HL-60 (cell line): ENCODE results near the gene PACS1.

Source experiments
- DNase-seq, 2 experiments: peaks; one replicate each; pipeline ENCODE4 v3.0.0-alpha.2; 2010 to 2020; ENCODE audit warnings: low read depth in 1 of 2, low spot score in 1 of 2
- H3K27ac ChIP-seq: fragments of 250-450 bp; sonication (Bioruptor Pico); replicated peaks from 2 replicates; pipeline ENCODE4 v1.5.1; 2020; ENCODE audit warnings: mild to moderate bottlenecking, moderate library complexity
- H3K27me3 ChIP-seq: fragments of 250-450 bp; sonication (Bioruptor Pico); 2 replicates; pipeline ENCODE4 v1.5.1; 2021; ENCODE audit warnings: mild to moderate bottlenecking, moderate library complexity; ENCODE audit not compliant: insufficient read depth, poor library complexity, severe bottlenecking
- H3K4me3 ChIP-seq: replicated peaks from 2 replicates; pipeline ENCODE4 v1.5.1; 2011; ENCODE audit warnings: mild to moderate bottlenecking, control low read depth, low read length; ENCODE audit not compliant: insufficient read depth
- CTCF ChIP-seq: IDR thresholded peaks from one replicate; pipeline ENCODE4 v1.5.1; 2011; ENCODE audit warnings: low read length, control low read depth, inconsistent platforms; ENCODE audit not compliant: insufficient read depth
- GABPA ChIP-seq: IDR thresholded peaks from 2 replicates; pipeline ENCODE4 v1.6.1; 2012; ENCODE audit warnings: low read depth
- POLR2AphosphoS5 ChIP-seq: IDR thresholded peaks from 2 replicates; pipeline ENCODE4 v1.6.1; 2012; ENCODE audit warnings: low read depth
- REST ChIP-seq: IDR thresholded peaks from 2 replicates; pipeline ENCODE4 v1.6.1; 2012; ENCODE audit warnings: low read depth; ENCODE audit not compliant: insufficient replicate concordance
- SPI1 ChIP-seq: IDR thresholded peaks from 2 replicates; pipeline ENCODE4 v1.6.1; 2012; ENCODE audit warnings: low read depth, mild to moderate bottlenecking, borderline replicate concordance

PACS1 gene

GRCh38 chr11:66048547-66049323 is 21.3 kb upstream of the PACS1 start, which contains the start of gene GAL3ST3:
Gene GAL3ST3 (minus strand): TSS chr11:66049161. CDS start chr11:66045415, 3,746 bp downstream.
- no peak within 1 kb of the TSS for H3K27ac ChIP-seq
- H3K27me3 ChIP-seq: no peaks in the 10 kb centered on the region
- H3K4me3 ChIP-seq: no peak within 1 kb of the TSS
- no peak for DNase-seq
- TF ChIP-seq POLR2AphosphoS5 (no peak), CTCF (no peak), SPI1 (no peak), REST (no peak), GABPA (no peak)

- no peak for TF ChIP-seq POLR2AphosphoS5
- peak overlapping the region; percentile 74 for H3K27ac ChIP-seq
- H3K27me3 ChIP-seq: no peaks in the 10 kb centered on the region
- DNase-seq: no peak
- H3K4me3 ChIP-seq: no peak overlapping the region
Observed at GRCh38 chr11:66050581-66051231, 19.4 kb upstream of the PACS1 start.

GRCh38 chr11:66051371-66051765 is 18.7 kb upstream of the PACS1 start:
- peak overlapping the region; percentile 74 for H3K27ac ChIP-seq
- H3K4me3 ChIP-seq: peak overlapping the region; percentile 67
- no peak for DNase-seq
- no peaks in the 10 kb centered on the region for H3K27me3 ChIP-seq
- TF ChIP-seq POLR2AphosphoS5: no peak
- TF ChIP-seq REST: no peak

- peak; percentile 97 to 99 for DNase-seq
- H3K4me3 ChIP-seq: peak within 1 kb of the TSS; percentile 100
- no peaks in the 10 kb centered on the region for H3K27me3 ChIP-seq
- TF ChIP-seq SPI1 (peak; percentile 1; the same call in 1 of the 2 replicates), GABPA (peak; percentile 93), CTCF (no peak), REST (peak; percentile 64), POLR2AphosphoS5 (peak; percentile 73; the same call in 1 of the 2 replicates)
- peak within 1 kb of the TSS; percentile 79 for H3K27ac ChIP-seq
Observed at GRCh38 chr11:66051766-66052663, 18.1 kb upstream of the PACS1 start, which contains the start of gene SF3B2. Gene SF3B2 (plus strand): TSS chr11:66052364. CDS start chr11:66052385, 21 bp downstream.
